ENCODE data around the gene ZFAND4. TPM values are rescaled to one million over a fixed set of nuclear protein-coding genes. Genes with fewer than 3 reads are reported as not detected.
A peak's percentile ranks its signal among the peaks of the same experiment; 100 is the strongest.

ZFAND4 gene
- total and polyA plus RNA-seq, 9 of the 15 experiments (the other 6 are each of a cell fraction or from before 2014, with no cell fraction given): 0.42 to 3.0 (median 1.5) TPM

- Histone ChIP-seq H2AFZ (ENCODE audit: low read depth, low read length) (peak overlapping the region; percentile 4; the same call in 1 of the 2 replicates), H3K27ac (ENCODE audit: extremely low read depth, low read depth, low read length) (no peak overlapping the region), H3K4me3 (no peak overlapping the region), H3K36me3 (ENCODE audit: control insufficient read depth, insufficient read depth, low read length) (no peaks in the 10 kb centered on the region), H3K9ac (ENCODE audit: insufficient read depth in 1 of 2, low read depth in 2 of 2, low read length in 2 of 2) (no peak overlapping the region), H4K20me1 (replicated peaks; ENCODE audit: control insufficient read depth, insufficient read depth, low read length) (no peaks in the 10 kb centered on the region), H3K79me2 (ENCODE audit: control insufficient read depth, insufficient read depth, low read length) (no peaks in the 10 kb centered on the region), H3K4me2 (ENCODE audit: insufficient read depth, low read length) (no peak overlapping the region), H3K27me3 (ENCODE audit: control insufficient read depth in 2 of 2, insufficient read depth in 2 of 2, low read length in 2 of 2) (no peaks in the 10 kb centered on the region), H3K9me1 (ENCODE audit: control insufficient read depth, insufficient read depth, low read length) (no peaks in the 10 kb centered on the region), H3K9me3 (replicated peaks; ENCODE audit: control insufficient read depth, insufficient read depth, low read depth, low read length) (no peaks in the 10 kb centered on the region), H3K4me1 (replicated peaks in 1 of 2; ENCODE audit: control insufficient read depth in 2 of 2, insufficient read depth in 2 of 2, low read length in 2 of 2) (no peaks in the 10 kb centered on the region)
- BruUV-seq (replicated peaks): no TSS peak
- CTCF ChIA-PET (ENCODE audit: low intra/inter-chr PET ratio): no interaction called here
- in situ Hi-C loops (cut with MboI): no loop called here
- TF ChIP-seq ZBTB33 (CRISPR knock-in tag; IDR thresholded peaks at IDR 0.05): no peak
- no peak for TF ChIP-seq MTA1 (IDR thresholded peaks at IDR 0.05; ENCODE audit: borderline replicate concordance)
- TF ChIP-seq ZBTB17 (CRISPR knock-in tag; IDR thresholded peaks at IDR 0.05): no peak
- no peak for TF ChIP-seq ZFPM2 (CRISPR knock-in tag; IDR thresholded peaks at IDR 0.05)
- TF ChIP-seq SMARCB1 (IDR thresholded peaks at IDR 0.05; ENCODE audit: insufficient read length, low read depth): no peak
- TF ChIP-seq ZNF174 (CRISPR knock-in tag; IDR thresholded peaks at IDR 0.05): no peak
- no peak for TF ChIP-seq CREB1 (IDR thresholded peaks at IDR 0.05)
- TF ChIP-seq CREB1 (CRISPR knock-in tag; IDR thresholded peaks at IDR 0.05): no peak
- no peak for TF ChIP-seq CEBPG (CRISPR knock-in tag; IDR thresholded peaks at IDR 0.05)
- peak; percentile 27 to 49; a peak in 1 of 4 replicates for TF ChIP-seq CEBPG (tag; conservative IDR thresholded peaks at IDR 0.05 in 1 of 2, IDR thresholded peaks at IDR 0.05 in 1 of 2)
- TF ChIP-seq ZNF121 (CRISPR knock-in tag; conservative IDR thresholded peaks at IDR 0.05): no peak
- TF ChIP-seq CEBPB (tag; IDR thresholded peaks at IDR 0.05): peak; percentile 85
- no peak for TF ChIP-seq CHAMP1 (IDR thresholded peaks at IDR 0.05)
- TF ChIP-seq FOS (IDR thresholded peaks at IDR 0.05; ENCODE audit: extremely low read depth, insufficient read length): no peak
- FAIRE-seq (no peak), DNase-seq (ENCODE audit: extremely low read depth in 1 of 4, low spot score in 3 of 4) (no peak), ATAC-seq (no peak; the same call in 2 of the 3 replicates)
- WGBS (ENCODE audit: insufficient coverage, low coverage, missing lambda C conversion rate): 47% methylated on average over 5 of the region's 5 CpGs
- intact Hi-C loops (cut with micrococcal nuclease): no loop called here
- POLR2A ChIA-PET: interaction anchor here (1.1 kb wide), 1 partner anchor 22 kb away, joined by 3 read pairs; no protein-coding TSS in a partner anchor
Observed at GRCh38 chr10:45627412-45628048, 45.0 kb downstream of the ZFAND4 start.
